HG03520 (cell line): ENCODE data around the gene TRMT112.
"Not testable (repeated sequence)": the region's sequence is repeated elsewhere in the genome, so short reads cannot be mapped to it uniquely, and the experiment has no call there.

Source experiments
- ATAC-seq: cut with Tn5 transposase; IDR thresholded peaks from one replicate; pipeline ENCODE4 v1.9.1; 2021; ENCODE audit warnings: mild to moderate bottlenecking, moderate library complexity; ENCODE audit not compliant: unreplicated experiment

Gene TRMT112

GRCh38 chr11:64331569-64332371 is 14.4 kb upstream of the TRMT112 start:
- no peak for ATAC-seq

- ATAC-seq: no peak
Observed at GRCh38 chr11:64330888-64331287, 13.5 kb upstream of the TRMT112 start.

GRCh38 chr11:64327993-64328392 is 10.6 kb upstream of the TRMT112 start:
- ATAC-seq: no peak

- no peak for ATAC-seq
Observed at GRCh38 chr11:64327375-64327774, 10.0 kb upstream of the TRMT112 start.

- no peak for ATAC-seq
Observed at GRCh38 chr11:64324692-64325469, 7.5 kb upstream of the TRMT112 start.

GRCh38 chr11:64323984-64324383 is 6.6 kb upstream of the TRMT112 start:
- ATAC-seq: not testable (repeated sequence)

GRCh38 chr11:64323373-64323772 is 6.0 kb upstream of the TRMT112 start:
- ATAC-seq: no peak

- ATAC-seq: no peak
Observed at GRCh38 chr11:64322925-64323260, 5.5 kb upstream of the TRMT112 start.

GRCh38 chr11:64321533-64321932 is 4.2 kb upstream of the TRMT112 start:
- ATAC-seq: no peak

- no peak for ATAC-seq
Observed at GRCh38 chr11:64321026-64321425, 3.7 kb upstream of the TRMT112 start.

GRCh38 chr11:64320556-64320955 is 3.2 kb upstream of the TRMT112 start:
- ATAC-seq: no peak

GRCh38 chr11:64318766-64319761 is 1.7 kb upstream of the TRMT112 start:
- ATAC-seq: no peak

GRCh38 chr11:64317961-64318765 is 804 bp upstream of the TRMT112 start, which contains the start of gene PRDX5:
Gene PRDX5, plus strand, starts transcription at chr11:64318121. Its CDS starts 95 bp downstream, at chr11:64318216.
- peak; percentile 63 for ATAC-seq

- ATAC-seq: no peak
Observed at GRCh38 chr11:64316672-64317324, 561 bp downstream of the TRMT112 start.

- ATAC-seq: not testable (repeated sequence)
Observed at GRCh38 chr11:64315667-64316526, 1.5 kb downstream of the TRMT112 start.

GRCh38 chr11:64314805-64315561 is 2.4 kb downstream of the TRMT112 start:
- no peak for ATAC-seq

GRCh38 chr11:64314146-64314804 is 3.1 kb downstream of the TRMT112 start:
- no peak for ATAC-seq
